ENCODE measurements around the gene IL22.

The IL22 gene

DNA sequence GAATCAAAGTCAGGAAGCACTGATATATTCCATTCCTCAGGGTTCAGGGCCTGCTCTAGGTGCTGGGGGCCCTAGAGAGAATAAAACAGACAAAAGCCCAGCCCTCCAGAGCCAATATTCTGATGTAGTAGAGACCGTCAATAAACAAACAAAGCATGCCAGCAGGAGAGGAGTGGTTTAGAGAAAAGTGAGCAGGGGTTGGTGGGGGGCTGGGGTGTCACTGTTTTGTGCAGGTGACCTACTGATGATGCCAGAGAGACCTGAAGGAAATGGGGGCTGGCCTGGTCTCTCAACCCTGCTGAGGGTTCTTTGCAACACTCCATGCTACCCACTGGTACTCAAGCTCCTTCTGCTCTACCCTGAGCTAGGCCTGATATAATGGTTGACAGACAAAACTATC, 54.3 kb downstream of the IL22 start:
- Histone ChIP-seq H3K4me3 (ENCODE audit: low read depth, low read length) (no peak overlapping the region), H3K9me3 (ENCODE audit: control insufficient read depth, insufficient read depth, low read depth, low read length) (no peaks in the 10 kb centered on the region), H3K4me1 (ENCODE audit: control insufficient read depth, insufficient read depth, low read length) (peaks cover 8% of the 10 kb centered on the region; the same call in 1 of the 2 replicates), H3K27ac (ENCODE audit: extremely low read depth, low read depth, low read length) (no peak overlapping the region), H3K36me3 (ENCODE audit: control insufficient read depth in 2 of 2, insufficient read depth in 1 of 2, low read length in 2 of 2) (no peaks in the 10 kb centered on the region)
- CTCF ChIA-PET = no interaction called here
- POLR2A ChIA-PET = no interaction called here
- TF ChIP-seq ZNF560 (tag by site-specific recombination; IDR thresholded peaks at IDR 0.05; ENCODE audit: borderline replicate concordance) = no peak
- TF ChIP-seq ZNF175 (tag by site-specific recombination; IDR thresholded peaks at IDR 0.05) = no peak
- TF ChIP-seq HOXA7 (CRISPR knock-in tag; IDR thresholded peaks at IDR 0.05; ENCODE audit: borderline replicate concordance) = no peak
- TF ChIP-seq ZNF274 (IDR thresholded peaks at IDR 0.05; ENCODE audit: low read length) = no peak
- TF ChIP-seq ZNF274 (tag by site-specific recombination; IDR thresholded peaks at IDR 0.05; ENCODE audit: borderline replicate concordance) = no peak
- TF ChIP-seq ZNF654 (tag by site-specific recombination; IDR thresholded peaks at IDR 0.05; ENCODE audit: low read depth) = no peak
- no peak for TF ChIP-seq ZBTB26 (tag by site-specific recombination; optimal IDR thresholded peaks at IDR 0.05)

GRCh38 chr12:68198507-68199086, 54.8 kb downstream of the IL22 start:
- POLR2A ChIA-PET = no interaction called here

More at GRCh38 chr12:68198507-68199086, 54.8 kb downstream of the IL22 start:
- Histone ChIP-seq H3K9me3 (ENCODE audit: control insufficient read depth, insufficient read depth, low read depth, low read length) (no peaks in the 10 kb centered on the region), H3K4me1 (ENCODE audit: control insufficient read depth, insufficient read depth, low read length) (peaks cover 6% of the 10 kb centered on the region; the same call in 1 of the 2 replicates), H3K4me3 (ENCODE audit: low read depth, low read length) (no peak overlapping the region), H3K27ac (ENCODE audit: extremely low read depth, low read depth, low read length) (no peak overlapping the region), H3K36me3 (ENCODE audit: control insufficient read depth in 2 of 2, insufficient read depth in 1 of 2, low read length in 2 of 2) (no peaks in the 10 kb centered on the region)
- no peak for TF ChIP-seq YY1 (tag by site-specific recombination; IDR thresholded peaks at IDR 0.05)
- no peak for TF ChIP-seq ZSCAN30 (tag by site-specific recombination; IDR thresholded peaks at IDR 0.05)
- no peak for TF ChIP-seq ZBTB49 (tag by site-specific recombination; IDR thresholded peaks at IDR 0.05; ENCODE audit: low read depth)
- TF ChIP-seq ZNF561 (tag by site-specific recombination; IDR thresholded peaks at IDR 0.05; ENCODE audit: borderline replicate concordance) = no peak
- TF ChIP-seq ZNF645 (tag by site-specific recombination; IDR thresholded peaks at IDR 0.05) = no peak
- TF ChIP-seq ZNF239 (tag by site-specific recombination; IDR thresholded peaks at IDR 0.05) = no peak
- TF ChIP-seq ZNF350 (tag by site-specific recombination; IDR thresholded peaks at IDR 0.05) = no peak
- TF ChIP-seq, protein P1, sequence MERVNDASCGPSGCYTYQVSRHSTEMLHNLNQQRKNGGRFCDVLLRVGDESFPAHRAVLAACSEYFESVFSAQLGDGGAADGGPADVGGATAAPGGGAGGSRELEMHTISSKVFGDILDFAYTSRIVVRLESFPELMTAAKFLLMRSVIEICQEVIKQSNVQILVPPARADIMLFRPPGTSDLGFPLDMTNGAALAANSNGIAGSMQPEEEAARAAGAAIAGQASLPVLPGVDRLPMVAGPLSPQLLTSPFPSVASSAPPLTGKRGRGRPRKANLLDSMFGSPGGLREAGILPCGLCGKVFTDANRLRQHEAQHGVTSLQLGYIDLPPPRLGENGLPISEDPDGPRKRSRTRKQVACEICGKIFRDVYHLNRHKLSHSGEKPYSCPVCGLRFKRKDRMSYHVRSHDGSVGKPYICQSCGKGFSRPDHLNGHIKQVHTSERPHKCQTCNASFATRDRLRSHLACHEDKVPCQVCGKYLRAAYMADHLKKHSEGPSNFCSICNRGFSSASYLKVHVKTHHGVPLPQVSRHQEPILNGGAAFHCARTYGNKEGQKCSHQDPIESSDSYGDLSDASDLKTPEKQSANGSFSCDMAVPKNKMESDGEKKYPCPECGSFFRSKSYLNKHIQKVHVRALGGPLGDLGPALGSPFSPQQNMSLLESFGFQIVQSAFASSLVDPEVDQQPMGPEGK (tag by site-specific recombination; IDR thresholded peaks at IDR 0.05) = no peak
- TF ChIP-seq ZSCAN16 (tag by site-specific recombination; IDR thresholded peaks at IDR 0.05) = no peak
- TF ChIP-seq ZNF221 (tag by site-specific recombination; IDR thresholded peaks at IDR 0.05; ENCODE audit: borderline replicate concordance) = no peak
- no peak for TF ChIP-seq SCRT2 (tag by site-specific recombination; IDR thresholded peaks at IDR 0.05)
- CTCF ChIA-PET = interaction anchor here (1.1 kb wide), 1 partner anchor 202 kb away, joined by 3 read pairs; no protein-coding TSS in a partner anchor
